ENCODE measurements around the gene THSD4.

Gene THSD4

DNA sequence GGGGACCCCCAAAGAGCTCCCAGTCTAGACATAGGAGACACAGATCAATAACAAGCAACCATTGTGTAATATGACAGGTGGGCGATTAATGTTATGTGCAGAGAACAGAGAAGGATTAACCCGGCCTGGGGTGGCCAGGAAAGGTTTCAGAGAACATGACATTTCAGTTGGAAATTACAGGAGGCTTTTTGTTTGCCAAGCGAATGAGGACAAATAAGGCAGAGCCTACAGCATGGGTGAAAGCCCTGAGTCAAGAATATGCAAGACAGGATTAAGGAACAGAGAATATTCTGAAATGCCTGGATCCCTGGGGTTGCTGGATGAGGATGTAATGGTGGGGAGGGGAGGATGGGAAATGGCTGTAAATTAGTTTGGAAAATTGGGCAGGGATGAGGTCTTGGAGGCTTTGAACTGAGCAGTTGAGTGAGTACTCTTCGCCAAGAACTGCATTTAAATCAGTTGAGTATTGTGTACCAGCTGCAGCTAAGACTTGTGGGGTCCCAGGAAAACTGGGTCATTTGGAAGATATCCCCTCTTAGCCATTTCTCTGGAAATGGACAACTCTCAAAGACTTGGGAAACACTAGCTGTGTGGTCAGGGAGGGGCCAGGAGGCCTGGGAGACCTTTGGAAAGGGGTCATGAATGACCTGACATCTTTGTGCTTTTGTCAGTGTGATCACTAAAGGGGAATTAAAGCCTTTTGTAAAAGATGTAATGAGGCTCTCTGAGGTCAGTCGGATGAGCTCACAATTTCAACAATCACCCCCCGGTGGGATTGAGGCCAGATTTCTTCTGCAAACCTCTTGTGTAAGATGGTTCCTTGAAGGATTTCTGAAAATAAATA is 496.5 kb downstream of the THSD4 start:
- no peak overlapping the region for H3K4me3 ChIP-seq (ENCODE audit: low read depth, low read length)
- TF ChIP-seq, protein P1, sequence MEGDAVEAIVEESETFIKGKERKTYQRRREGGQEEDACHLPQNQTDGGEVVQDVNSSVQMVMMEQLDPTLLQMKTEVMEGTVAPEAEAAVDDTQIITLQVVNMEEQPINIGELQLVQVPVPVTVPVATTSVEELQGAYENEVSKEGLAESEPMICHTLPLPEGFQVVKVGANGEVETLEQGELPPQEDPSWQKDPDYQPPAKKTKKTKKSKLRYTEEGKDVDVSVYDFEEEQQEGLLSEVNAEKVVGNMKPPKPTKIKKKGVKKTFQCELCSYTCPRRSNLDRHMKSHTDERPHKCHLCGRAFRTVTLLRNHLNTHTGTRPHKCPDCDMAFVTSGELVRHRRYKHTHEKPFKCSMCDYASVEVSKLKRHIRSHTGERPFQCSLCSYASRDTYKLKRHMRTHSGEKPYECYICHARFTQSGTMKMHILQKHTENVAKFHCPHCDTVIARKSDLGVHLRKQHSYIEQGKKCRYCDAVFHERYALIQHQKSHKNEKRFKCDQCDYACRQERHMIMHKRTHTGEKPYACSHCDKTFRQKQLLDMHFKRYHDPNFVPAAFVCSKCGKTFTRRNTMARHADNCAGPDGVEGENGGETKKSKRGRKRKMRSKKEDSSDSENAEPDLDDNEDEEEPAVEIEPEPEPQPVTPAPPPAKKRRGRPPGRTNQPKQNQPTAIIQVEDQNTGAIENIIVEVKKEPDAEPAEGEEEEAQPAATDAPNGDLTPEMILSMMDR (IDR thresholded peaks at IDR 0.05; ENCODE audit: control insufficient read depth, extremely low read depth, insufficient read depth) = no peak
- DNase-seq (ENCODE audit: low read depth) = no peak

DNA sequence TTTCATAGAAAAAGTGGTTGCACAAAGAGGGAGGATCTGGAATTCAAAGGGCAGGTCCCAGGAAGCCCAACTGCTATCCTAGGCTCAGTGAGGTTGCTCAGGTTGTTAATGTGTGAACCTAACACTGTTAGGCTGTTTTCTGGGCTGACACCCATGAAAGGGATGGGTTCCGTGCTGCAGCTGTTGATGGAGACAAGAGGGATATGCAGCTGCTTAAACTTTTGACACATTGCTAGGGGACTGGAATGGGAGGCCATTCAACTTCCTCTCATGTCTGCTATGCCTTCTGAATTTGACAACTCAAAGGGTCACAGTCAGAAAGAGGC is 497.1 kb downstream of the THSD4 start:
- DNase-seq (ENCODE audit: low read depth) = no peak
- TF ChIP-seq, protein P1 (IDR thresholded peaks at IDR 0.05; ENCODE audit: control insufficient read depth, extremely low read depth, insufficient read depth) = no peak
- no peak overlapping the region for H3K4me3 ChIP-seq (ENCODE audit: low read depth, low read length)

DNA sequence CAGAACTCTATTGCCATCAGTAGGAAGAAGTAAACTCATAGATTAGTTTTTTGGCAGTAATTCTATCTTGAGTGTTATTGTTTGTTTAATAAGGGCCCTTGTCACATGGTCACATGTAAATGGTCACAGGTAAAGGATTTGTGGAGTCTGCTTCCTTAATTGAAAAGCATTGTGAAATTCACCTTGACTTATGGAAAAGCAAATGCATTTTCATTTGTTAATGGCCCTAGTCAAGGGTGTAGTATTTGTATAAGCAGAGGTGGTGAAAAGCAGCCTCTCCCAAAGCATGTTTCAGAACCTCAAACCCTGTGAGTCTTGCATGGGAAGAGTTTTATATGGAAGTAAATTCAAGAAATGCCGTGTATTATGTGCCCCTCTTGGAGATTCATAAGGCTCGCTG is 497.6 kb downstream of the THSD4 start:
- TF ChIP-seq, protein P1 (IDR thresholded peaks at IDR 0.05; ENCODE audit: control insufficient read depth, extremely low read depth, insufficient read depth) = no peak
- DNase-seq (ENCODE audit: low read depth) = no peak
- H3K4me3 ChIP-seq (ENCODE audit: low read depth, low read length) = no peak overlapping the region

DNA sequence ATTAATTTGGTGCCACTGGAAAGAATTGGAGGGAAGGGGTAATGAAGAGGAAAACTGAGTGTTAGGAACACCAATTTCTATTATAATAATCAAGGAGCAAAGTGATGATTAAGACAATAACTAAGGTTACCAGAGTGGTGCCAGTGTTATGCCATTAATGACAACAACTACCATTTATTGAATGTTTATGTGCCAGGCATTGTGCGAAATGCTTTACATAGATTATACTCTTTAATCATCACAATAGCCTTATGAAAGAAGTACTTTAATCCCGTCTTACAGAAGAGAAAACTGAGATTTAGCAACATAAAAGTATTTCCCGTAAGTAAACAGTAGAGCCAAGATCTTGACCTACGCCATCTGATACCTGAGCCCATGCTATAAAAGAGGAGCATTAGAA is 507.8 kb downstream of the THSD4 start:
- TF ChIP-seq, protein P1 (IDR thresholded peaks at IDR 0.05; ENCODE audit: control insufficient read depth, extremely low read depth, insufficient read depth) = no peak
- H3K4me3 ChIP-seq (ENCODE audit: low read depth, low read length) = no peak overlapping the region
- no peak for DNase-seq (ENCODE audit: low read depth)

DNA sequence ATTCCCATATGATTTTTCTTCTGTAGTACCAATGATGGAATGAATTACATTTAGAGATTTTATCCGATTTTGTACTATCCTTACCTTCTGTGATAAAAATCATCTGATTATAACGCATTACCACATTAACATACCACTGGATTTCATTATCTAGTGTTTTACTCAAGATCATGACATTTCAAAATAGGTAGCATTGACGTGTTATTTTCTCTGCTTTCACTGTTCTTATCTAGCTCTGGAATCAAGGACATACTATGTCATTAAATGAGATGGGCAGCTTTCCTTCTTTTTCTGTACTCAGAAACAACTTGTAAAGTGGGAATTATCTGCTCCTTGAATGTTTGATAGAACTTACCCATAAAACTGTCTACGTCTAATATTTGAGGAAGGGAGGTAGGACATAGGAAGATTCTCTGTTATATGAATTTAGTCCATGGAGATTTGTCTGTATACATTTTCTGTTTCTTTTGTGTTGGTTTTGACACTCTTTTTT is 511.4 kb downstream of the THSD4 start:
- TF ChIP-seq, protein P1 (IDR thresholded peaks at IDR 0.05; ENCODE audit: control insufficient read depth, extremely low read depth, insufficient read depth) = no peak
- H3K4me3 ChIP-seq (ENCODE audit: low read depth, low read length) = no peak overlapping the region
- peak; percentile 84 for DNase-seq (ENCODE audit: low read depth)

DNA sequence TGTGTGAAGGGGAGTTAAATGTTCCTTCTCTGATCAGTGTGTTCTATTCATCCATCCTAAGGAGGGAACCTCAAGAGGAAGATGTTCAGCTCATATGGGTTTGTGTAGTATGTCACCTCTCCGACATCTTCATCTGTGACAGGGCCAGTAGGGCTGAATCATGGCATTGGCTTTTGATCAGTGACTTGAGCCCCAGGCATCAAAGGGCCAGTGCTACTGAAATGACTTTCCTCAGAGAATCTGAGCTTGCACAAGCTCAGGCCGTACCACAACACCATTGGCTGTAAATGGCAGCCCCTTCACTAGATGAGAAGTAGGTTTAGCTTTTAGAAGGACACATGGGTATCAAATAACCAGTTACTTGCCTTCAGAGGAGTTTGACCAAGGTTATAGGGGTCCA is 511.9 kb downstream of the THSD4 start:
- no peak for DNase-seq (ENCODE audit: low read depth)
- TF ChIP-seq, protein P1 (IDR thresholded peaks at IDR 0.05; ENCODE audit: control insufficient read depth, extremely low read depth, insufficient read depth) = no peak
- no peak overlapping the region for H3K4me3 ChIP-seq (ENCODE audit: low read depth, low read length)

DNA sequence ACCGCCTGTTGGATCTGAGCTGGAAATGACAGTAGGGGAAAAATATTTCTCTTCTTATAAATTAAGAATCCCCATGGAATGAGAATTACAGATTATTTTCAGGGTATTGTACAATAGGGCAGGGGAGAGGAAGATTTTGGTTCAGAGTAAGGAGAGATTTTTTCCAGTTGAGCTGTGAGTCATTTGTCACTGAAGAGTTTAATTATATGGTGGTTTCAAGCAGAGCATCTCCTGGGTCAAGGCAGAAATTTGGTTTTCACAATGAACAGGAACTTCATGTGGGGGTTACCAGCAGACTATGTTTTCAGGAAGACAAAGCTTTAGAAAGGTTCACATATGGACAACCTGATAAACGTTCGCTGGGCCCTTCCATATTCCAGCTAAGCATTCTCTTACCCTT is 512.3 kb downstream of the THSD4 start:
- DNase-seq (ENCODE audit: low read depth) = no peak
- TF ChIP-seq, protein P1 (IDR thresholded peaks at IDR 0.05; ENCODE audit: control insufficient read depth, extremely low read depth, insufficient read depth) = no peak
- no peak overlapping the region for H3K4me3 ChIP-seq (ENCODE audit: low read depth, low read length)
